GM12872 (cell line): Measurements from ENCODE around the gene TRMT5.

Experiments used
- TF ChIP-seq, protein P1 (sequence below): IDR thresholded peaks from 3 replicates; pipeline ENCODE4 v1.5.1; 2011; ENCODE audit warnings: low read depth, mild to moderate bottlenecking, low read length, moderate library complexity; ENCODE audit not compliant: insufficient read depth

TRMT5 gene

DNA sequence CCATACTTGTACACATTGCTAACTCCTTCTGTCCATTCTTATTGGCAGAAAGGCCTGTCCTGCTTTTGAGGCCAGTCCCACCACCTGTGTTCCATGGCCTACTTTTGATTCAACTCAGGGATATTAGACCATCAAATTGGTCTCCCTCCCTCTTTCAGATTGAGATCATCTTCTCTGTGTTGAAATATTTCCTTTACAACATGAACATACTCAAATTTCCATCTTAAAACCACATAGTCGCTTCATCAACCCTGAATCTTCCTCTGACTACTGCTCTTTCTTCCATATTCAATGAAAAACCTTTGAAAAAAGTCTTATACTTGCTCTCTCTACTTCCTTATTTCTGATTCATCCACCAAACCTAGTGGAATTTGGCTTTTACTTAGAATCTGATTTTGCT is 34.9 kb downstream of the TRMT5 start:
- TF ChIP-seq, protein P1, sequence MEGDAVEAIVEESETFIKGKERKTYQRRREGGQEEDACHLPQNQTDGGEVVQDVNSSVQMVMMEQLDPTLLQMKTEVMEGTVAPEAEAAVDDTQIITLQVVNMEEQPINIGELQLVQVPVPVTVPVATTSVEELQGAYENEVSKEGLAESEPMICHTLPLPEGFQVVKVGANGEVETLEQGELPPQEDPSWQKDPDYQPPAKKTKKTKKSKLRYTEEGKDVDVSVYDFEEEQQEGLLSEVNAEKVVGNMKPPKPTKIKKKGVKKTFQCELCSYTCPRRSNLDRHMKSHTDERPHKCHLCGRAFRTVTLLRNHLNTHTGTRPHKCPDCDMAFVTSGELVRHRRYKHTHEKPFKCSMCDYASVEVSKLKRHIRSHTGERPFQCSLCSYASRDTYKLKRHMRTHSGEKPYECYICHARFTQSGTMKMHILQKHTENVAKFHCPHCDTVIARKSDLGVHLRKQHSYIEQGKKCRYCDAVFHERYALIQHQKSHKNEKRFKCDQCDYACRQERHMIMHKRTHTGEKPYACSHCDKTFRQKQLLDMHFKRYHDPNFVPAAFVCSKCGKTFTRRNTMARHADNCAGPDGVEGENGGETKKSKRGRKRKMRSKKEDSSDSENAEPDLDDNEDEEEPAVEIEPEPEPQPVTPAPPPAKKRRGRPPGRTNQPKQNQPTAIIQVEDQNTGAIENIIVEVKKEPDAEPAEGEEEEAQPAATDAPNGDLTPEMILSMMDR, result no peak

DNA sequence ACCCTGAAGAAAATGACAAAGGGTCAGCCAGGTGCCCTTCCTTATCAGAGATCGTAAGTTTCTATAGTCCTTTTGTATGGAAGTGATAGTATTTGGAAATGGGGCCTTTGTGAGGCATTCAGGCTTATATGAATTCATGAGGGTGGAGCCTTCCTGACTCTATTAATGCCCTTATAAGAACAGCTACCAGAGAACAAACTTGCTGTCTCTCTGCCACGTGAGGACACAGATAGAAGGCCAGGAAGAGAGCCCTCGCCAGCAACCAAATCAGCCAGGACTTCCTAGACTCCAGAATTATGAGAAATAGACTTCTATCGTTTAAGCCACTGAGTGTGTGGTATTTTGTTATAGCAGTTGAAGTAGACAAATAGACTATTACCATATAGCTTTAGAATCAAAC is 36.7 kb downstream of the TRMT5 start:
- TF ChIP-seq, protein P1, result no peak

DNA sequence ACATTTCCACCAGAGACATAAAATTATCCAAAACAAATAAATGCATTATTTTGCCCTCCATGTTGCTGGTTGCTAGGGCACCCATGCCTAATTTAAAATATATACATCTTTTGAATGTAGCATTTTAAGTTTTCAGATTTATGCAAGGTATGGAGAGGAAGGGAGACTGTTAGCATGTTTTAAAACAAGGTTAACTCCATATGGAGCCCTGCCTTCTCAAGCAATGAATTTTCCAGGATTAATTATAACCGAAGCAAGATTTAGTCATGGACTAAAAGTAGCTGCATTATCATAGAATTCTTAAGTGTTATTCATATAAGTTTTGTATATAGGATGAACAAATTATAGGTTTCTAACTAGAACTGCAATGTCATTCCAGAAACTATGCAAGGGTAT is 37.2 kb downstream of the TRMT5 start:
- TF ChIP-seq, protein P1, result no peak

DNA sequence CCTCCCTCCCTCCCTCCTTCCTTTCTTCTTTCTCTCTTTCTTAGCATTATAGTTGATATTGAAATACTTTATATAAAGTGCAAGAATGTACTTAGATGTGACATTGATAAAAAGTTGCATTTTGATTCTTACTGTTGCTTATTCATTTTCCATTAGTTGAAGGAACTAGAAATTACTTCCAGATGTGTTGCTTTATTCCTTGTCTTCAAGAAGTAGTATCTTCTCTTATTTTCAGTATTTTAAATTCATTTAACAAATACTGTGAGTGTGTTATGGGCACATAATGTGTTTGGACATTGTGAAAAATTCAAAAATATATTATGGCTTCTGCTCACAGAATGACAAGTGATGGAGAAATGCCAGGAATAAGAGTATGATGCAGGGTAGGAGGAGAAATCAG is 45.6 kb downstream of the TRMT5 start:
- TF ChIP-seq, protein P1, result no peak

DNA sequence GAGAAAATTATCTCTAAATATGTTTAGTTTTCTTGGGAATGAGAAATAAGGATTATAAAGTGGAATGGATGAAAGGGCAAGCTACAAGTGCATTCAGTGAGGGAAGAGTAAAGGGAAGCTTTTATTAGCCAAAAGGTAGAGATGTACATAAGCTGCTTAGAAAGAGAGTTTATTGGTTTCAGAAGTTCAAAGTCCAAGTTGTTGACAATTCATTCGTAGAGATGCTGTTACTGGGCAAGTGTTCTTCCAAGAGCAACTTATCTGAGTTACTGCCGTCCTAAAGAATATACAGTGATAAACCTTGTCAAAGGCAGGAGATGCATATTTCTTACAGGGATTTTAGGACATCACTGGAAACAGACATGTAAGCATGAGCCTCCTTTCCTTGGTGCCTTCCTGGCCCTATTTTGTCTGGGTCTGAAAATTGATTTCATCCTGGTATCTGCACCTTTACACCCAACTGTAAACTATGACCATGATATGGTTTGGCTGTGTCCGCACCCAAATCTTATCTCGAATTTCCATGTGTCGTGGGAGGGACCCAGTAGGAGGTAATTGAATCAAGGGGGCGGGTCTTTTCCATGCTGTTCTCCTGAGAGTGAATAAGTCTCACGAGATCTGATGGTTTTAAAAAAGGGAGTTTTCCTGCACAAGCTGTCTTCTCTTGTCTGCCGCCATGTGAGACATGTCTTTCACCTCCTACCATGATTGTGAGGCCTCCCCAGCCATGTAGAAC is 46.8 kb downstream of the TRMT5 start:
- TF ChIP-seq, protein P1, result no peak

DNA sequence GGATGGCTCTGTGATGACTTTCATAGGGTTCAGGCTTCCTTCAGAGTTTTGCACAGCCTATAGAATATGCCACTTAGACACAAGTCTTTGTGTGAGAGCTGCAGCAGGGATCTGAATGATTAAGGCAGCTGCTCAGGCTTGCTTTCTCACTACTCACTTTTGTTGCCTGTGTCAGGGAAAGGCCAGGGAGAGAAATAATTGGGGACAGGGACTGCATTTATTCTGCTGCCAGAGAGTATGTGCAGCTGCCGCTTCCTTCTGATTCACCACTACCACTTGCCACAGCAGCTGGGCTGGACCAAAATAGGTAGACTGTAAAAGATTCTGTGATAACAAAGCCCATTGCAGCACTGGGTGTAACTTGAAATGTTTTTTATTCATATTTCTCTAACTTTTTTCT is 49.7 kb downstream of the TRMT5 start:
- TF ChIP-seq, protein P1, result no peak

DNA sequence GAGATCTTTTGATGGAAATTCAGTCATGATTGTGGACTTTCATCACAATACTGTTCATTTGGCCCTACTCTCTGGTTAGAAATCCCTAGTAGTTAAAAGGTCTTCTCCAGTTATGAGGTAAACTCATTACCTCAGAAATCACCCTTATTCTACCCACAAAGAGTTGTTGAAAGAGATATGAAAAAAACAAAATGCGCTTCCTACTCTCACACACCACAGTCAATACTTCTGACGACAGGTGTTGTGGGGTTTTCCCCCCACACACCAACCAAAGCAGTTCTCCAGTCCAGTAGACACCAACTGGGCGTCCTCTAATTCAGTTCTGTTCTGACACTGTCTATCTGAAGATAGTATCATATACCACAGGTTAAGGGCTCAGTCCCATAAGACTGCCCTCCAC is 54.9 kb downstream of the TRMT5 start:
- TF ChIP-seq, protein P1, result no peak
